Activated T-cell treated with anti-CD3 and anti-CD28 coated beads, Interleukin-2, amount 50 U/mL, for 24 hours (primary cell): Measurements from ENCODE around the gene SERPINB7.

ENCODE experiments used
- DNase-seq: peaks from one replicate; pipeline ENCODE4 v3.0.0-alpha.2; 2020
- H3K27ac Mint-ChIP-seq: 2 replicates; pipeline ENCODE4 v1.8.0; 2020; ENCODE audit warnings: mild to moderate bottlenecking, mixed read lengths
- H3K27me3 Mint-ChIP-seq: 2 replicates; pipeline ENCODE4 v1.8.0; 2020; ENCODE audit warnings: mixed read lengths
- H3K36me3 Mint-ChIP-seq: 2 replicates; pipeline ENCODE4 v1.8.0; 2020; ENCODE audit warnings: low read depth, mixed read lengths
- H3K4me1 Mint-ChIP-seq: 2 replicates; pipeline ENCODE4 v1.8.0; 2020; ENCODE audit warnings: low read depth, mixed read lengths
- H3K4me3 Mint-ChIP-seq: 2 replicates; pipeline ENCODE4 v1.8.0; 2020; ENCODE audit warnings: mild to moderate bottlenecking, moderate library complexity, mixed read lengths
- H3K9me3 Mint-ChIP-seq: 2 replicates; pipeline ENCODE4 v1.8.0; 2020; ENCODE audit warnings: mixed read lengths

The SERPINB7 gene

GRCh38 chr18:63848159-63848558, 72.9 kb downstream of the SERPINB7 start:
- Mint-ChIP-seq H3K27ac (no peak overlapping the region), H3K36me3 (no peaks in the 10 kb centered on the region), H3K9me3 (no peaks in the 10 kb centered on the region), H3K27me3 (peaks cover 17% of the 10 kb centered on the region), H3K4me1 (no peaks in the 10 kb centered on the region), H3K4me3 (no peak overlapping the region)
- DNase-seq = no peak

GRCh38 chr18:63850020-63850419, 74.8 kb downstream of the SERPINB7 start:
- H3K27ac Mint-ChIP-seq = no peak overlapping the region
- peaks cover 14% of the 10 kb centered on the region for H3K27me3 Mint-ChIP-seq
- DNase-seq = no peak
- H3K36me3 Mint-ChIP-seq = no peaks in the 10 kb centered on the region
- H3K4me1 Mint-ChIP-seq = no peaks in the 10 kb centered on the region
- H3K4me3 Mint-ChIP-seq = no peak overlapping the region
- H3K9me3 Mint-ChIP-seq = peaks cover 1% of the 10 kb centered on the region

GRCh38 chr18:63850636-63851035, 75.4 kb downstream of the SERPINB7 start:
- no peaks in the 10 kb centered on the region for H3K36me3 Mint-ChIP-seq
- no peaks in the 10 kb centered on the region for H3K4me1 Mint-ChIP-seq
- H3K9me3 Mint-ChIP-seq = peaks cover 2% of the 10 kb centered on the region
- DNase-seq = no peak
- H3K27me3 Mint-ChIP-seq = peaks cover 14% of the 10 kb centered on the region
- no peak overlapping the region for H3K4me3 Mint-ChIP-seq
- no peak overlapping the region for H3K27ac Mint-ChIP-seq
